ENCODE results near the gene PADI2. TPM values are rescaled to one million over a fixed set of nuclear protein-coding genes. Genes with fewer than 3 reads are reported as not detected.
"Not testable (repeated sequence)": the region's sequence is repeated elsewhere in the genome, so short reads cannot be mapped to it uniquely, and the experiment has no call there.

The PADI2 gene
- total RNA-seq, 1 experiment from 2014 or later: not detected

GRCh38 chr1:17078991-17079868 is 40.0 kb downstream of the PADI2 start:
- H3K9me3 ChIP-seq (replicated peaks): no peaks in the 10 kb centered on the region
- H3K4me1 ChIP-seq (replicated peaks): no peaks in the 10 kb centered on the region
- H3K27ac ChIP-seq: no peak overlapping the region
- no peak overlapping the region for H3K4me3 ChIP-seq
- no peaks in the 10 kb centered on the region for H3K36me3 ChIP-seq
- no peaks in the 10 kb centered on the region for H3K27me3 ChIP-seq (replicated peaks)
- DNase-seq (ENCODE audit: low read depth in 1 of 2, low spot score in 2 of 2): no peak

GRCh38 chr1:17075470-17076255 is 43.6 kb downstream of the PADI2 start:
- H3K9me3 ChIP-seq (replicated peaks): no peaks in the 10 kb centered on the region
- peak in 1 of 2 experiments; percentile 22 for DNase-seq (ENCODE audit: low read depth in 1 of 2, low spot score in 2 of 2)
- no peak overlapping the region for H3K27ac ChIP-seq
- no peaks in the 10 kb centered on the region for H3K36me3 ChIP-seq
- H3K4me3 ChIP-seq: no peak overlapping the region
- no peaks in the 10 kb centered on the region for H3K4me1 ChIP-seq (replicated peaks)
- no peaks in the 10 kb centered on the region for H3K27me3 ChIP-seq (replicated peaks)

- no peak overlapping the region for H3K4me3 ChIP-seq
- H3K27ac ChIP-seq: no peak overlapping the region
- H3K27me3 ChIP-seq (replicated peaks): no peaks in the 10 kb centered on the region
- H3K4me1 ChIP-seq (replicated peaks): no peaks in the 10 kb centered on the region
- no peaks in the 10 kb centered on the region for H3K9me3 ChIP-seq (replicated peaks)
- H3K36me3 ChIP-seq: no peaks in the 10 kb centered on the region
- DNase-seq (ENCODE audit: low read depth in 1 of 2, low spot score in 2 of 2): no peak
Observed at GRCh38 chr1:17071794-17072193, 47.5 kb downstream of the PADI2 start.

GRCh38 chr1:17070163-17070525 is 49.1 kb downstream of the PADI2 start:
- Histone ChIP-seq H3K9me3 (replicated peaks) (0 out of 2 replicates have a peak, but pooled peaks cover under 1% of the 10 kb centered on the region), H3K36me3 (no peaks in the 10 kb centered on the region), H3K27me3 (replicated peaks) (no peaks in the 10 kb centered on the region), H3K4me3 (no peak overlapping the region), H3K4me1 (replicated peaks) (no peaks in the 10 kb centered on the region), H3K27ac (no peak overlapping the region)
- DNase-seq (ENCODE audit: low read depth in 1 of 2, low spot score in 2 of 2): no peak

GRCh38 chr1:17069452-17070162 is 49.6 kb downstream of the PADI2 start:
- H3K36me3 ChIP-seq: no peaks in the 10 kb centered on the region
- no peak for DNase-seq (ENCODE audit: low read depth in 1 of 2, low spot score in 2 of 2)
- H3K27me3 ChIP-seq (replicated peaks): no peaks in the 10 kb centered on the region
- H3K9me3 ChIP-seq (replicated peaks): peaks cover 4% of the 10 kb centered on the region; the same call in 1 of the 2 replicates
- H3K4me3 ChIP-seq: no peak overlapping the region
- no peak overlapping the region for H3K27ac ChIP-seq
- no peaks in the 10 kb centered on the region for H3K4me1 ChIP-seq (replicated peaks)

GRCh38 chr1:17068789-17069188 is 50.5 kb downstream of the PADI2 start:
- H3K36me3 ChIP-seq: no peaks in the 10 kb centered on the region
- no peak for DNase-seq (ENCODE audit: low read depth in 1 of 2, low spot score in 2 of 2)
- peaks cover 4% of the 10 kb centered on the region; the same call in 1 of the 2 replicates for H3K9me3 ChIP-seq (replicated peaks)
- H3K27me3 ChIP-seq (replicated peaks): no peaks in the 10 kb centered on the region
- peaks cover 6% of the 10 kb centered on the region for H3K4me1 ChIP-seq (replicated peaks)
- no peak overlapping the region for H3K27ac ChIP-seq
- no peak overlapping the region for H3K4me3 ChIP-seq

- DNase-seq (ENCODE audit: low read depth in 1 of 2, low spot score in 2 of 2): no peak
- H3K9me3 ChIP-seq (replicated peaks): peaks cover 4% of the 10 kb centered on the region; the same call in 1 of the 2 replicates
- H3K36me3 ChIP-seq: no peaks in the 10 kb centered on the region
- H3K4me3 ChIP-seq: no peak overlapping the region
- peaks cover 18% of the 10 kb centered on the region for H3K4me1 ChIP-seq (replicated peaks)
- H3K27ac ChIP-seq: no peak overlapping the region
- H3K27me3 ChIP-seq (replicated peaks): no peaks in the 10 kb centered on the region
Observed at GRCh38 chr1:17067465-17068240, 51.6 kb downstream of the PADI2 start.

GRCh38 chr1:17067069-17067426 is 52.2 kb downstream of the PADI2 start:
- Histone ChIP-seq H3K27me3 (replicated peaks) (no peaks in the 10 kb centered on the region), H3K36me3 (no peaks in the 10 kb centered on the region), H3K27ac (no peak overlapping the region), H3K4me3 (no peak overlapping the region), H3K4me1 (replicated peaks) (peaks cover 24% of the 10 kb centered on the region), H3K9me3 (replicated peaks) (peaks cover 4% of the 10 kb centered on the region; the same call in 1 of the 2 replicates)
- DNase-seq (ENCODE audit: low read depth in 1 of 2, low spot score in 2 of 2): no peak

- Histone ChIP-seq H3K4me3 (no peak overlapping the region), H3K9me3 (replicated peaks) (peaks cover 4% of the 10 kb centered on the region; the same call in 1 of the 2 replicates), H3K36me3 (no peaks in the 10 kb centered on the region), H3K27ac (no peak overlapping the region), H3K4me1 (replicated peaks) (peaks cover 29% of the 10 kb centered on the region), H3K27me3 (replicated peaks) (no peaks in the 10 kb centered on the region)
- no peak for DNase-seq (ENCODE audit: low read depth in 1 of 2, low spot score in 2 of 2)
Observed at GRCh38 chr1:17066361-17067068, 52.7 kb downstream of the PADI2 start.

- DNase-seq (ENCODE audit: low read depth in 1 of 2, low spot score in 2 of 2): no peak
- no peak overlapping the region for H3K4me3 ChIP-seq
- H3K4me1 ChIP-seq (replicated peaks): peaks cover 30% of the 10 kb centered on the region
- peaks cover 4% of the 10 kb centered on the region; the same call in 1 of the 2 replicates for H3K9me3 ChIP-seq (replicated peaks)
- no peak overlapping the region for H3K27ac ChIP-seq
- no peaks in the 10 kb centered on the region for H3K36me3 ChIP-seq
- no peaks in the 10 kb centered on the region for H3K27me3 ChIP-seq (replicated peaks)
Observed at GRCh38 chr1:17065666-17066065, 53.6 kb downstream of the PADI2 start.

- Histone ChIP-seq H3K4me1 (replicated peaks) (peaks cover 37% of the 10 kb centered on the region), H3K27ac (peak overlapping the region; percentile 61)
- not testable (repeated sequence) for H3K9me3 ChIP-seq (replicated peaks); H3K36me3 ChIP-seq; H3K27me3 ChIP-seq (replicated peaks); H3K4me3 ChIP-seq
- DNase-seq (ENCODE audit: low read depth in 1 of 2, low spot score in 2 of 2): peak; percentile 88 to 93
Observed at GRCh38 chr1:17062751-17063150, 56.5 kb downstream of the PADI2 start.

GRCh38 chr1:17061892-17062291 is 57.4 kb downstream of the PADI2 start:
- Histone ChIP-seq H3K27me3 (replicated peaks) (no peaks in the 10 kb centered on the region), H3K9me3 (replicated peaks) (peaks cover 4% of the 10 kb centered on the region; the same call in 1 of the 2 replicates), H3K4me3 (no peak overlapping the region), H3K4me1 (replicated peaks) (peaks cover 37% of the 10 kb centered on the region), H3K27ac (peak overlapping the region; percentile 34; the same call in 1 of the 2 replicates), H3K36me3 (no peaks in the 10 kb centered on the region)
- DNase-seq (ENCODE audit: low read depth in 1 of 2, low spot score in 2 of 2): no peak
